MG63 (cell line): Measurements from ENCODE around the gene RADIL. TPM values are rescaled to one million over a fixed set of nuclear protein-coding genes. Genes with fewer than 3 reads are reported as not detected.

Experiments used
- DNase-seq: peaks from one replicate; pipeline ENCODE4 v3.0.0-alpha.2; 2020
- H3K27me3 ChIP-seq: fragments of 250-450 bp; sonication (Bioruptor Pico); 2 replicates; pipeline ENCODE4 v1.5.1; 2020; ENCODE audit warnings: mild to moderate bottlenecking, moderate library complexity
- H3K36me3 ChIP-seq: fragments of 250-450 bp; sonication (Bioruptor Pico); 2 replicates; pipeline ENCODE4 v1.5.1; 2020; ENCODE audit warnings: mild to moderate bottlenecking, moderate library complexity
- H3K4me3 ChIP-seq: fragments of 250-450 bp; sonication (Bioruptor Pico); 2 replicates; pipeline ENCODE4 v1.5.1; 2020; ENCODE audit warnings: mild to moderate bottlenecking, moderate library complexity
- H3K9me3 ChIP-seq: fragments of 250-450 bp; sonication (Bioruptor Pico); 2 replicates; pipeline ENCODE4 v1.5.1; 2020; ENCODE audit warnings: mild to moderate bottlenecking, moderate library complexity
- total RNA-seq: library from RNA; depleted of rRNA; stranded (reverse); fragments of >200 nt; shearing (Covaris generic); gene quantifications from 2 replicates; pipeline ENCODE4 v1.2.3, GENCODE V29; 2014; ENCODE audit warnings: low replicate concordance

Gene RADIL
- total RNA-seq, 1 experiment from 2014 or later: 1.6 TPM

DNA sequence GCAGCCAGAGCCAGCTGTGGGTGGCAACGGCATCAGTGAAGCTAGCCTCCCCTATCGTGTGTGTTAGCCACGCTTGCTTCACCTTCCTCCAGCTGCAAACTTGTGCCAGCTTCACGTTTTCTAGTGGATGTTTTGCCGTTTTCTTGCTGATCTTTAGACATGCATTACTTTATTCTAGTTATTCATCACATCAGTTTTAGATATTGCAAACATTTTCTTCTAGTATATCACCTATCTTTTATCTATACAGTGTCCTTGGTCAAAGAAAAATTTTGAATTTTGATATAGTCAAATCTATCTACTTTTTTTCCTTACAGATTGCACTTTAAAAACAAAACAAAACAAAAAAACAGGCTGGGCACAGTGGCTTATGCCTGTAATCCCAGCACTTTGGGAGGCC lies 15.0 kb downstream of the RADIL start:
- Histone ChIP-seq H3K36me3 (no peaks in the 10 kb centered on the region), H3K9me3 (no peaks in the 10 kb centered on the region), H3K4me3 (no peak overlapping the region), H3K27me3 (no peaks in the 10 kb centered on the region)
- no peak for DNase-seq

DNA sequence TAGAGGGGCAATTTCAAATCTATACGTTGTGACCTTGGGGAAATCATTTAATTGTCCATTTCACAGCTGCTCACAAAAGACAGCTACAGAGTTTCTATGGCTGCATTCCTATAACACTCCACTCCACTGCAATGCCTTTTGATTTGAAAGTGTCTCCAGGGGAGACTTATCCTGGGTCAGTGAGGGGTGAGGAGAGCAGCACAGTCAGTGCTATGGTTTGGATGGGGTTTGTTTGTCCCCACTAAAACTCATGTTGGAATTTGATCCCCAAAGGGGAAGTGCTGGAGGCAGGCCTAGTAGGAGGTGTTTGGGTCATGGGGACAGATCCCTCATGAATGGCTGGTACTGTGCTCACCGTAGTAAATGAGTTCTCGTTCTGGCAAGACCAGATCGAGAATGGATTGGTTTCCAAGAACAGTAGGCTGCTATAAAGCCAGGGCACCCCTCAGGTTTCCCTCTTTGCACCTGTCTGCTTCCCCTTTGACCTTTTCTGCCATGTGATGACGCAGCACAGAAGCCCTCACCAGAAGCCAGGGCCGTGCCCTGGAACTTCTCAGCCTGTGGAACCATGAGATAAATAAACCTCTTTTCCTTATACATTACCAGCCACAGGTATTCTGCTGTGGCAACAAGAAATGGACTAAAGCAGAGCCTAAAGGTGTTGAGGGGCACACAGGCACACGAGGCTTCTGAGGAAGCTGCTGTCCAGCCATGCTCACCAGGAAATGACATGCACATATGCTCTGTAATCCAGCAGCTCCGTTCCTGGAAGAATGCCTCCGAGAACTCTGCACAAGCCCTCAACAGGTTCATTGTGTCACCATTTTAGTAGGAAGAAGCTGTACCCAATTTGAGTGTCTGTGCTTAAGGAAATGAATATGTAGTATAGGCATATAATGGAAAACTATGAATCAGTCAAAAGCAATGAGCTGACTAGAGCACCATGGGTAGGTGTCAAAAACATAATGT lies 16.7 kb downstream of the RADIL start:
- no peaks in the 10 kb centered on the region for H3K9me3 ChIP-seq
- no peaks in the 10 kb centered on the region for H3K36me3 ChIP-seq
- H3K4me3 ChIP-seq: no peak overlapping the region
- no peaks in the 10 kb centered on the region for H3K27me3 ChIP-seq
- no peak for DNase-seq

DNA sequence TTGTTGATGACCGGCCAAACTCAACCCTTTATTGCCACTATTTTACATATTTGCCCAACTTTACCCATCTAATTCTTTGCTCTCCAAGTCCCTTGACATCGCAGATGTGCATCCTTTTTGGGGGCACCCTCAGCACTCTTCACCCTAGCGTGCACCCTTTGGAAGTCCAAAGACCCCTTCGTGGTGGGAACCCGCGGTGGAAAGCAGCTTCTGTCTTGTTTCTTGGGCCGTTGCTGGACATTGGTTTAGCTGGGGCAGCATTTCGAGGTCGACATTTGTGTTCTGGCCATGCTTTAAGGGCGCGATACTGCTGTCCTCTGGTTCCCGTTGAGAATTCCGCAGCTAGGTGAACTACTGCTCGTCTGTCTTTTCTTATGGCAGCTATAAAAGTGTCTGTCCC lies 21.4 kb downstream of the RADIL start:
- H3K4me3 ChIP-seq: no peak overlapping the region
- no peaks in the 10 kb centered on the region for H3K27me3 ChIP-seq
- no peaks in the 10 kb centered on the region for H3K9me3 ChIP-seq
- no peak for DNase-seq
- no peaks in the 10 kb centered on the region for H3K36me3 ChIP-seq

DNA sequence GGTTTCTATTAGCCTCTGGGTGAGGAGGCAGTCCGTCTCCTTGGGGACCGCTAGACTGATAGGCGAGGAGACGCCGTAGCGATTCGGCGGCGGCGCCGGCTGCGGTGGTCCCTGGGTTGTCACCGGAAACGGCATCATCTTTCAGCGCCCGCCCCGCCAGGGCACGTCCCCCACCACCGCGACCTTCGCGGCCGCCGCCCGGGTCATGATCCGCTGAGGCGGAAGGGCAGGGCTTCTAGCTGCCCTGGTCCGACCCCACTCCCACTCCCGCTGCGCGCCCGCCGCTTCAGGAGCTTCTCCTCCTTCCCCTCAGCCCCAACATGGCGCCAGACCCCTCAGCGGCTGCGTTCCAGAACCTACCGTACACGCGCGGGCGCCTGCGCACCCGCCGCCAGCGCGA lies 21.8 kb downstream of the RADIL start, which contains the start of gene PAPOLB:
PAPOLB (minus strand) TSS at position 358 of the 400 bp plus-strand sequence; CDS start at position 138, 220 bp downstream.
- Histone ChIP-seq H3K36me3 (no peaks in the 10 kb centered on the region), H3K4me3 (no peak within 1 kb of the TSS), H3K27me3 (no peaks in the 10 kb centered on the region), H3K9me3 (no peaks in the 10 kb centered on the region)
- no peak for DNase-seq

DNA sequence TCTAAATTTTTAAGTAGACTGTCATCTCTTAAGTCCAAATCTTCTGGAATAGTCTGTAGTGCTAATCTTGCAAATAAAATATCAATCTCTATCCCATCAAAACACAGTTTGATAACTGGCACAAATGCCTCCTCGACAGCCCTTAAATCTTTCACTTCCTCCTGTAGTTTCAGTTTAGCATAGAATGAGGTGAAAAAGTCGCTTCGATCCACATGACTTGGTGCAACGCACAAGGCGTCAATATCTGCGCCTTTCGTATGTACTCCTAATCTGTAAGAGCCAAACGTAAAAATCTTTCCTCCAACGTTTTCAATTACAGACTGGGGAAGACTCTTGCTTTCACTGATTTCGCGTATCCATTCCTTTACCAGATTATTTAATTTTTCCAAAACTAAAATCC lies 22.3 kb downstream of the RADIL start:
- H3K4me3 ChIP-seq: no peak overlapping the region
- DNase-seq: no peak
- H3K36me3 ChIP-seq: no peaks in the 10 kb centered on the region
- H3K9me3 ChIP-seq: no peaks in the 10 kb centered on the region
- H3K27me3 ChIP-seq: no peaks in the 10 kb centered on the region

DNA sequence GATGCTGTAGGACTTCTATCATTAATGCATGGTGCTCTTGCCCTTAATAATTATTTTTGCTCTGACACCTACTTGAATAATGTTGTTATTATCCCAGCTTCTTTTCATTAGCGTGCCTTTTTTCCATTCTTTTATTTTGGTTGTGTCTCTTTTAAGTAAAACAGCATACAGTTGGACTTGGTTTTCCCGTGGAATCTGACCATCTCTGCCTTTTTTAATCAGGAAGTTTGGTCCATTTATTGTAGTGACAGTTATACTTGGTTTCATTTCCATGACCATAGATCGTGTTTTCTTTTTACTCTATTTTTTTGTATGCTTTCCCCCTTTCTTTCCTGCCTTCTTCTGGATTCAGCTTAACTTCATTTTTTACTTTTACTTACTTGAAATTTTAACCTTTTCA lies 26.3 kb downstream of the RADIL start:
- no peak overlapping the region for H3K4me3 ChIP-seq
- H3K36me3 ChIP-seq: no peaks in the 10 kb centered on the region
- no peak for DNase-seq
- no peaks in the 10 kb centered on the region for H3K9me3 ChIP-seq
- H3K27me3 ChIP-seq: no peaks in the 10 kb centered on the region

DNA sequence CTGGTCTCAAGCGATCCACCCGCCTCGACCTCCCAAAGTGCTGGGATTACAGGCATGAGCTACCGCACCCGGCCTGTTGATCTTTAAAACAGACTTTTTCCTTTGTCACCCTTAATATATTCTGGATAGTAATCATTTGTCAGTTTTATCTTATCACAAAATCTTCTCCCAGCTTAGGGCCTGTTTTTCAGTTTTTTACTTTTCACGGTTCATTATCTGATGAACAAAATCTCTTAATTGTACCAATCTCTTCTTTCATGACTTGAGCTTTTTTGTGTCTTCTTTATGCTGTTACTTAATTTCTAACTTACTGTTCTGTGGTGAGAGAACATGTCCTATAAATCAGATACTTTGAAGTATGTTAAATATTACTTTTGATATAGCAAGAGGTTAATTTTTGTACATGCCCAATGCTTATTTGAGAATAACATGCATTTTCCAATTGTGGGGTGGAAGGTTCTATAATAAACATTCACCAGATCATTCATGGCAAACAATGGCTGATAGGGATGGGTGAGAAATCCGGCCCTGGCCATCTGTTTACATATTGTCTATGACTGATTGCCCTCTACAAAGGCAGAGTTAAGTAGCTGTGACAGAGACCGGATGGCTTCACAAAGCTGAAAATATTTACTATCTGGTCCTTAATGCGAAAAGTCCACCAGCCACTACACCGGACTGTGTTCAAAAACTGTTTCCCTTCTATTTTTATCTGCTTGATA lies 27.0 kb downstream of the RADIL start:
- no peak for DNase-seq
- Histone ChIP-seq H3K9me3 (no peaks in the 10 kb centered on the region), H3K36me3 (no peaks in the 10 kb centered on the region), H3K27me3 (no peaks in the 10 kb centered on the region), H3K4me3 (no peak overlapping the region)

DNA sequence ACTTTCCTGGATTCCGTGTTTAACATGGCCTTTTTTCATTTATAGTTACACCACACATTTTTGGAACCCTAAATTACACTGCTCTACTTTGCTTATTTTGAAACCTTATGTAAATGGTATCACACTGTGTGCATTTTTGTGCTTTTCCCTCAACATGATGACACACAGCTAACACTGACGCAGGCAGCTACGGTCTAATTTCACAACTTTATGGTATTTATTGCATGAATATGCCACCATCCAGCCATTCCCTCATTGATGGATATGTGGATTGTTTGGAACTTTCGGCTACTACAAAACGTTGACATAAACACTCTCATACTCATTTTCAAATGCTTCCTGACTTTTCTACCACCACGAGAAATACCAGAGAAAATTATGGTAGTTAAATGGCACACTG lies 28.6 kb downstream of the RADIL start:
- Histone ChIP-seq H3K9me3 (no peaks in the 10 kb centered on the region), H3K36me3 (no peaks in the 10 kb centered on the region), H3K27me3 (no peaks in the 10 kb centered on the region), H3K4me3 (no peak overlapping the region)
- no peak for DNase-seq

DNA sequence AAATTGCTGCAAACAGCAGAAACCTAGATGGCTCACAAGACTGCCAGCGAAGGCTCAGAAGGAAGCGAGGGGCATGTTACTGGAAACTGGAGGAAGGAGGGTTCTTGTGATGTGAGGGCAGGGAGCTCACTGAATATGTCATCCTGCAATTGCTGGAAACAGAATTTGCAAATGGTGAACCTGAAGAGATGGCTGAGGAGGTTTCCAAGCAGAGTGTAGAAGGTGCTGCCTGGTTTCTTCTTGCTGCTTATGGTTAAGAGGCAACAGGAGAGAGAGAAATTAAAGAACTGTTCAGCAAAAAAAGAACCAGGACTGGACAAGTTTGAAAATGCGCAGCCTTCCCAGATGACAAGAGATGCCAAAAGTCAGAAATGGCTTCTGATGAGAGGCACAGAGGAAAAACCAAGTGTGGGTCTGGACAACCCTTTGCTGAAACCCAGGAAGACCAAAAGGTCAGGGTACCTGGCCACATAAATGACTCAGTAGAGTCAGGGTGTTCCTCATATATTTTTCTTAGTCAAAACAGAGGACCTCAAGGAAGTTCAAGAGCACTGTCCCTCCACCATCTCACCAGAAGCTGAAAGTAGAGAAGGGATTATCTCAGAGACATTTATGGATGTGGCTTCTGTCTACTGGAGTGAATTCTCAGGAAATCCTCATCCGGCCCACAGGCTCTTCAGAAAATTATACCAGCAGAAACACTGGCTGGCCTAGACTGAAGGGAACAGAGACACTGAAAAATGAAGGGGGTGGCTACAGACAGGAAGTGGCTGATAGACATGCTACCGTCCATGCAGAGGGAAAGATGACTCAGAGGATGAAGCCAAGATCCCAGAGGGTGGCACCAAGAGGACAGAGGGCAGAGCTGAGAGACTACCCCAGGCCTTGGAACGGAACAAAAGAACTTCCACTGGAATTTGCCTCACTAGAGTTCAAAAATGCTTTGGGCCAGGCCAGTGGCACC lies 31.8 kb downstream of the RADIL start:
- no peaks in the 10 kb centered on the region for H3K9me3 ChIP-seq
- peak; percentile 14 for DNase-seq
- no peak overlapping the region for H3K4me3 ChIP-seq
- H3K27me3 ChIP-seq: no peaks in the 10 kb centered on the region
- H3K36me3 ChIP-seq: no peaks in the 10 kb centered on the region

DNA sequence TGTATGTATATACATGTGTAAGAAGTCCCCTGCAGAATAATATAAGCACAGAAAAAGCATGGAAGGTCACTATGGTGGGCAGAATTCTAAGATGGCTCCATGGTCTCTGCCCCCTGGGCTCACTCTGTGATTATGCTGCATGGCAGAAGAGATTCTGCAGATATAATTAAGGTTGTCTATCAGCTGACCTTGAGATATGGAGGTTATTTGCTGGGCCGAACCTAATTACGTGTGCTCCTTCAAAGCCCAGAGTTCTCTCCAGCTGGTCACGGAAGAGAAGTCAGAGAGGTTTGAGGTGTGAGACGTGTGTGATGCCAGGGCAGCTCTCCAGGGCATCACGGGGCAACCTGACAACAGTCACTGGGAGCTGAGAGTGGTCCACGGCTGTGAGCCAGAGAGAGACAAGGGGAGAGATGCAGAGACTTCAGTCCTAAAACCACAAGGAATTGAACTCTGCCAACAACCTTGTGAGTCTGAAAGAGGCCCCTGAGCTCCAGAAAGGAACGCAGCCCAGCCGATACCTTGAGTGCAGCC lies 33.2 kb downstream of the RADIL start:
- no peaks in the 10 kb centered on the region for H3K9me3 ChIP-seq
- no peaks in the 10 kb centered on the region for H3K27me3 ChIP-seq
- no peak for DNase-seq
- no peaks in the 10 kb centered on the region for H3K36me3 ChIP-seq
- no peak overlapping the region for H3K4me3 ChIP-seq

DNA sequence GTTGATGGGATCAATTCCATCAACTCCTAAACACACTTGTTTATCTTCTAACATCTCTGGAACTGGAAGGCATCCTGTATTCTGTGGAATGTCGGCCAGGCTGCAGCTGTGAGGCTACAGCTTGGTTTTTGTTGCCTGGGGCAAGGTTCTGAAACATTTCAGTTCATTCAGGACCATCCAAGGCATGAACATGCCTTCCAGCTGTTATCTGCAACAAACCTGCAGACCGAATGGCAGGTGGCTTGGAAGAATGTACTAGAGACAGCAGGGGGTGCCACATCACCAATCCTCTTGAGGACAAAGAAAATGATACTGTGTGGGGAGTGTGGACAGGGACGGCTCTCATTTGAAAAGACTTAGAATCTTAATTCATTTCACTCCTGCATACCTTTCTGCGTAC lies 34.1 kb downstream of the RADIL start:
- DNase-seq: no peak
- Histone ChIP-seq H3K4me3 (no peak overlapping the region), H3K27me3 (no peaks in the 10 kb centered on the region), H3K9me3 (no peaks in the 10 kb centered on the region), H3K36me3 (no peaks in the 10 kb centered on the region)

DNA sequence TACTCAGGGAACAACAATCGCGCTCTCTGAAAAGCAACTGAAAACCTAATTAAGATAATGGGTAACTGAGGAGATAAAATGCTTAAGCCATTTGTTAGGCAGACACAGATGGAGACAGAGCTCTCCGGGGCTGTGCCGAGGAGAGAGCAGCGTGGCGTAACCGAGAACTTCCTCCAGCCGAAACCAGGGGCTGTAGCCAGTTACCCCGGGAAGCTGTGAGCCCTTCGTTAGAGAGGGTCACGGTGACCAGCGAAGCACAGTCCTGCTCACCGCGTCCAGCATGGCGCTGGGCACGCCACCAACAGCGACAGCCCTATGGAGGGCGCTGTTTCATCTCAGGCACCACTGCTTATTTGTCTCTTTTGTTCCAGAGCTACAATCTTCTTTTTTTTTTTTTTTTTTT lies 37.8 kb downstream of the RADIL start:
- no peaks in the 10 kb centered on the region for H3K9me3 ChIP-seq
- H3K27me3 ChIP-seq: no peaks in the 10 kb centered on the region
- H3K4me3 ChIP-seq: peak overlapping the region; percentile 25
- DNase-seq: peak; percentile 39
- no peaks in the 10 kb centered on the region for H3K36me3 ChIP-seq

DNA sequence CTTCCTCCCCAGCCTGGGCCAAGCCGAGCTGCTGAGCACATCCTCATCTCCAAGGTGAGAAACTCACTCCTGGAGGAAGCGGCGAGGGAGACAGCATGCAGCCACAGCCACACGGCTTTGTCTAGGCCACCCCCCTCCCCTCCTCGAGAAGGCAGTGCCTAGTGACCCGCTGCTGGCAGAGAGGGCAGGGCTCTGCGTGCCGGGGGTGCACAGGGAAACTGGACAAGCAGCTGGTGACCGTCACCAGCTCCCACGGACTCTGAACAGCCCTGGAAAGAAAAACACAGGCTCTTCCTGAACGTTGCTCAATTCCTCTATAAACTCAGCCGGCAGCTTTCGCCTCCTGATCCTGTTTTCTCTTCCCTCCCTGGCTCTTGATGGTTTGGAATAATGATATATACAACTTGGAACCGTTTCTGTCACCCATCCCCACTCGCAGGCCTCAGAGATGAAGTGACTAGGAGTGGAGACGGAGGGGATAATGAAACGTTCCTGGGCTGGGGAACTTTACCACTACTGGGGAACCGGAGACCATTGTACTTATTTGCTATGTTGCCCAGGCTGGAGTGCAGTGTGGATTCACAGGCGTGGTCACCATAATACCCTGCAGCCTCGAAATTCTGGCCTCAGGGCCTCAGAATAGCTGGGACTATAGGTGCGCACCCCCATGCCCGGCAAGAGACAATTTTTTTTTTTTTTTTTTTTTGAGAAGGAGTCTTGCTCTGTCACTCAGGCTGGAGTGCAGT lies 41.0 kb downstream of the RADIL start:
- Histone ChIP-seq H3K27me3 (no peaks in the 10 kb centered on the region), H3K36me3 (no peaks in the 10 kb centered on the region), H3K9me3 (no peaks in the 10 kb centered on the region), H3K4me3 (no peak overlapping the region)
- no peak for DNase-seq

DNA sequence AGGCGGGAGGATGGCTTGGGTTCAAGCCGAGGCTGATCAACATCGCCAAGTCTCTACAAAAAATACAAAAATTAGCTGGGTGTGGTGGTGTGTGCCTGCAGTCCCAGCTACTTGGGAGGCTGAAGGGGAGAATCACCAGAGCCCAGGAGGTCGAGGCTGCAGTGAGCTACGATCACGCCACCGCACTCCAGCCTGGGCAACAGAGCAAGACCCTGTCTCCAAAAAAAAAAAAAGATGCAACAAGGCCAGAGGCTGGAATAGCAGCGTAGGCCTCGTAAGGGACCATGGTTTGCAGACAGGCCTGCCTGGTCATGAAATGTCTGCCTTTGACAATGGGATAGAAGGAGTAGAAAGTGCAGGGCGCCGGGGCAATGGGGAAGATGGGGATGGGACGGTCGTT lies 41.7 kb downstream of the RADIL start:
- no peak for DNase-seq
- H3K27me3 ChIP-seq: no peaks in the 10 kb centered on the region
- H3K36me3 ChIP-seq: no peaks in the 10 kb centered on the region
- H3K4me3 ChIP-seq: no peak overlapping the region
- H3K9me3 ChIP-seq: no peaks in the 10 kb centered on the region

DNA sequence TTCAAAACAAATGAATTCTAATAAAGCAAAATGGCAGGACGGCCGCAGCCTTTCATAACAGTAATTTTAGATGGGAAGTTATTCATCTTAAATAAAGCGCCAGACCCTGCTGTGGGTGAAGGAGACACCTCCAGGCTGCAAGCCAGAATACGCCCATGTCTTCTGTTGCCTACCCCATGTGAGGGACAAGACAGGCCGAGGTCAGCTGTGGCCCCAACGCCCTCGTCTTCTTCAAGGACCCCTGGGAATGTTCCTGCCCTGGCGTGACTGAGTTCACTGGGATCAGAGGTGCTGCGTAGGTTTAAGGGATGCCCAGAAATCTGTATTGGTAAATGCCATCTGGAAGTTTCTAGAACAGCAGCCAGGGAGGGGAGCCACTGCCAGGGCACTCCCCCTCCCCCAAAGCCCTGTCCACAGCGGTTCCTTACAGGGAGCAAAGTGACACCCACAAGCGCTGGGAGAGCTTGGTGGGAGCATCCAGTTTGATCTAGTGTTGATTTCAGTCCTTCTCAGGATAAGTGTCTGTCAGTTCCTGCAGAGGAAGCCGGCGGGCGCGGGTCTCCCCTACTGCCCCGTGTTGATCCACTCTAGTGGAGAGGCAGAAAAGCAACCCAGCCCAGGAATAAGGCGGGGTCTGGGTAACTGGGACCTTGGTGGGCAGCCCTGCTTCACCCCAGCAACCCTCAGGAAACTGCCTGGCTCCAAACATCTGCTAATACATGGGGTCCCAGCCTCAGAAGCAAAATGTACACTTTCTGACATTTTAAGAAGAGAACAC lies 42.3 kb downstream of the RADIL start:
- Histone ChIP-seq H3K9me3 (no peaks in the 10 kb centered on the region), H3K36me3 (no peaks in the 10 kb centered on the region), H3K4me3 (no peak overlapping the region), H3K27me3 (no peaks in the 10 kb centered on the region)
- no peak for DNase-seq
